ENCODE data around the gene IDH3A. TPM values are rescaled to one million over a fixed set of nuclear protein-coding genes. Genes with fewer than 3 reads are reported as not detected.

Gene IDH3A
- total RNA-seq, 2 donors from 2014 or later: 32.1 to 115 TPM

GRCh38 chr15:78127882-78128281 is 21.3 kb upstream of the IDH3A start:
- H3K27me3 ChIP-seq (replicated peaks; ENCODE audit: insufficient read depth): no peaks in the 10 kb centered on the region
- H3K9me3 ChIP-seq: no peaks in the 10 kb centered on the region
- peaks cover 4% of the 10 kb centered on the region for H3K4me1 ChIP-seq (replicated peaks)
- 74% methylated on average over 2 of the region's 2 CpGs for WGBS
- no peaks in the 10 kb centered on the region for H3K36me3 ChIP-seq
- peak; percentile 58 for DNase-seq (ENCODE audit: low spot score)
- peak overlapping the region in 1 of 2 donors; percentile 23 for H3K27ac ChIP-seq
- TF ChIP-seq POLR2A (IDR thresholded peaks at IDR 0.05) (no peak), POLR2AphosphoS5 (IDR thresholded peaks at IDR 0.05) (peak; percentile 84), CTCF (IDR thresholded peaks at IDR 0.05) (no peak)
- intact Hi-C loops (cut with DNase I): no loop called here
- no peak overlapping the region for H3K4me3 ChIP-seq

GRCh38 chr15:78129077-78129750 is 19.9 kb upstream of the IDH3A start:
- DNase-seq (ENCODE audit: low spot score): no peak
- Histone ChIP-seq H3K27me3 (replicated peaks; ENCODE audit: insufficient read depth) (no peaks in the 10 kb centered on the region), H3K36me3 (no peaks in the 10 kb centered on the region), H3K4me3 (no peak overlapping the region), H3K27ac (peak overlapping the region in 1 of 2 donors; percentile 15), H3K9me3 (no peaks in the 10 kb centered on the region), H3K4me1 (replicated peaks) (peaks cover 10% of the 10 kb centered on the region)
- TF ChIP-seq POLR2AphosphoS5 (IDR thresholded peaks at IDR 0.05) (no peak), POLR2A (IDR thresholded peaks at IDR 0.05) (no peak), CTCF (IDR thresholded peaks at IDR 0.05) (no peak)
- intact Hi-C loops (cut with DNase I): no loop called here
- WGBS: 58% methylated on average over 8 of the region's 8 CpGs

GRCh38 chr15:78129751-78130287 is 19.3 kb upstream of the IDH3A start:
- TF ChIP-seq POLR2A (IDR thresholded peaks at IDR 0.05) (no peak), POLR2AphosphoS5 (IDR thresholded peaks at IDR 0.05) (no peak), CTCF (IDR thresholded peaks at IDR 0.05) (no peak)
- Histone ChIP-seq H3K4me3 (no peak overlapping the region), H3K27ac (no peak overlapping the region), H3K4me1 (replicated peaks) (peaks cover 10% of the 10 kb centered on the region), H3K36me3 (no peaks in the 10 kb centered on the region), H3K9me3 (no peaks in the 10 kb centered on the region), H3K27me3 (replicated peaks; ENCODE audit: insufficient read depth) (no peaks in the 10 kb centered on the region)
- intact Hi-C loops (cut with DNase I): loop anchor here (5.0 kb wide), 1 partner anchor 112 kb away; no protein-coding TSS in a partner anchor
- 92% methylated on average over 5 of the region's 5 CpGs for WGBS
- no peak for DNase-seq (ENCODE audit: low spot score)

GRCh38 chr15:78130466-78131294 is 18.5 kb upstream of the IDH3A start:
- TF ChIP-seq CTCF (IDR thresholded peaks at IDR 0.05) (no peak), POLR2AphosphoS5 (IDR thresholded peaks at IDR 0.05) (no peak), POLR2A (IDR thresholded peaks at IDR 0.05) (no peak)
- Histone ChIP-seq H3K4me3 (peak overlapping the region; percentile 64 to 67), H3K9me3 (no peaks in the 10 kb centered on the region), H3K4me1 (replicated peaks) (peaks cover 10% of the 10 kb centered on the region), H3K36me3 (no peaks in the 10 kb centered on the region), H3K27me3 (replicated peaks; ENCODE audit: insufficient read depth) (no peaks in the 10 kb centered on the region), H3K27ac (peak overlapping the region in 1 of 2 donors; percentile 76)
- intact Hi-C loops (cut with DNase I): loop anchor here (5.0 kb wide), 1 partner anchor 112 kb away; no protein-coding TSS in a partner anchor
- DNase-seq (ENCODE audit: low spot score): no peak
- 33% methylated on average over 46 of the region's 51 CpGs for WGBS
